ENCODE measurements around the gene ZNF521. TPM values are rescaled to one million over a fixed set of nuclear protein-coding genes. Genes with fewer than 3 reads are reported as not detected.
A peak's percentile ranks its signal among the peaks of the same experiment; 100 is the strongest.

Gene ZNF521
- total and polyA plus RNA-seq, 2 donors (not counting 3 experiments of a cell fraction or from before 2014, with no cell fraction given): 111 to 168 TPM

DNA sequence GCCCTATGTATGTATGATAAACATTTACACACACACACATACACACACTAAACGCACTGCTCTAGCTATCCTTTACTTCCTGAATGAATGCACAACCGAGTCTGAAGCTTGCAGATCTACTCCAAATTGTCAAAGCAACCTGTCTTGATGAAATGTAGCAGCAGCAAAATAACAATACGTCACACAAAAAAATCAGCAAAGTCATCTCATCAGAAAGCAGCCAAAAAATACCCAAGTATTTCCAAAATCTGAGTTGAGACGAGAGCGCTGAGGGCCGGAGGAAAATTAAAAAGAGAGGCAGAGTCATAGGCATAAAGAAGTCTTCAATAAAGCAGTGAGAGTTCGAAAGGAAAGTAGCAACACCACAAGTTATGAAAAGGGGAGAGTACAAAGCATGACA is 67.7 kb downstream of the ZNF521 start:
- no peaks in the 10 kb centered on the region for H3K27me3 ChIP-seq (ENCODE audit: control insufficient read depth in 2 of 2, insufficient read depth in 2 of 2, low read length in 2 of 2)
- BruUV-seq (replicated peaks): no TSS peak
- H3K79me2 ChIP-seq (ENCODE audit: control insufficient read depth, insufficient read depth, low read length): peaks cover 74% of the 10 kb centered on the region
- peak overlapping the region; percentile 34 for H3K4me2 ChIP-seq (ENCODE audit: insufficient read depth, low read length)
- no peak overlapping the region for H3K4me3 ChIP-seq (replicated peaks in 1 of 3; ENCODE audit: insufficient read depth in 1 of 3, low read depth in 1 of 3, low read length in 3 of 3)
- H3K4me1 ChIP-seq (ENCODE audit: control insufficient read depth, extremely low read depth, insufficient read depth, low read length): peaks cover 81% of the 10 kb centered on the region
- TF ChIP-seq POLR2A (IDR thresholded peaks at IDR 0.05; ENCODE audit: low read depth, low read length): no peak
- TF ChIP-seq MYC (IDR thresholded peaks at IDR 0.05; ENCODE audit: low read depth, low read length): no peak
- TF ChIP-seq FOS (IDR thresholded peaks at IDR 0.05; ENCODE audit: borderline replicate concordance, insufficient read depth, low read length): no peak
- POLR2A ChIA-PET: no interaction called here
- H3K36me3 ChIP-seq (ENCODE audit: control insufficient read depth in 2 of 2, extremely low read depth in 1 of 2, insufficient read depth in 2 of 2, low read length in 2 of 2): no peaks in the 10 kb centered on the region
- CTCF ChIA-PET: interaction anchor here (1.0 to 2.6 kb wide), 5 partner anchors 9 to 49 kb away, joined by 3 to 11 read pairs (median 4); no protein-coding TSS in a partner anchor
- no peaks in the 10 kb centered on the region for H4K20me1 ChIP-seq (replicated peaks; ENCODE audit: control insufficient read depth, extremely low read depth, insufficient read depth, low read length)
- H3K9me3 ChIP-seq (replicated peaks; ENCODE audit: control insufficient read depth, insufficient read depth, low read length): no peaks in the 10 kb centered on the region
- peak overlapping the region; percentile 11 for H3K27ac ChIP-seq (ENCODE audit: insufficient read depth, low read depth, low read length)
- FAIRE-seq (no peak), DNase-seq (ENCODE audit: low read depth, low spot score) (no peak)
- intact Hi-C loops (cut with micrococcal nuclease): loop anchor here (10.0 kb wide), 1 partner anchor 611 kb away; no protein-coding TSS in a partner anchor
- no peak overlapping the region for H3K9ac ChIP-seq (replicated peaks; ENCODE audit: extremely low read depth, insufficient read depth, low read length)
- dilution Hi-C loops (cut with MboI; ENCODE audit: extremely low pct_ligation_motif_present, low sequenced_read_pairs): no loop called here
- H3K9me1 ChIP-seq (replicated peaks; ENCODE audit: control insufficient read depth, extremely low read depth, insufficient read depth, low read length): no peaks in the 10 kb centered on the region
- H2AFZ ChIP-seq (ENCODE audit: low read depth, low read length): no peak overlapping the region

DNA sequence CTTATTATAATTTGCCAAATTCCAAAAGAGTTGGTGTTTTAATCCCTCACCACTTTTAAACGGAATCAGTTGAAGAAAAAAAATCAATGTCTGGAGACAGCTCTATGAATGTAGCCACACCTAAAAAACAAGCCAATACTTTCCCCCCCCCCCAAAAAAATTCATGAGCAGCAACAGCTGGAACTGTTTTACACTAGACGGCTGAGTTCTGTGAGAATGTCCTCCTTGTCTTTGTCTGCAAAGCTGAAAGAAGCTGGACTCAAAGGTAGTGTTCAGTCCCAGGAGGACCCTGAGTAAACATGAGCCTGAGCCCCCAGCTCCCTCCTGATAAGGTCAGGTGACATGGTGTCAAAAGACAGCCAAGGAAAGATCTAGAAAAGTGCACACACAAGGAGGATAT is 68.2 kb downstream of the ZNF521 start:
- H2AFZ ChIP-seq (ENCODE audit: low read depth, low read length): no peak overlapping the region
- dilution Hi-C loops (cut with MboI; ENCODE audit: extremely low pct_ligation_motif_present, low sequenced_read_pairs) (no loop called here), intact Hi-C loops (cut with micrococcal nuclease) (loop anchor here (10.0 kb wide), 1 partner anchor 611 kb away; no protein-coding TSS in a partner anchor)
- H3K27me3 ChIP-seq (ENCODE audit: control insufficient read depth in 2 of 2, insufficient read depth in 2 of 2, low read length in 2 of 2): no peaks in the 10 kb centered on the region
- no peaks in the 10 kb centered on the region for H4K20me1 ChIP-seq (replicated peaks; ENCODE audit: control insufficient read depth, extremely low read depth, insufficient read depth, low read length)
- no peak overlapping the region for H3K4me3 ChIP-seq (replicated peaks in 1 of 3; ENCODE audit: insufficient read depth in 1 of 3, low read depth in 1 of 3, low read length in 3 of 3)
- POLR2A ChIA-PET: interaction anchor here (1.6 kb wide), 1 partner anchor 44 kb away, joined by 5 read pairs; no protein-coding TSS in a partner anchor
- no peaks in the 10 kb centered on the region for H3K9me1 ChIP-seq (replicated peaks; ENCODE audit: control insufficient read depth, extremely low read depth, insufficient read depth, low read length)
- peaks cover 81% of the 10 kb centered on the region for H3K4me1 ChIP-seq (ENCODE audit: control insufficient read depth, extremely low read depth, insufficient read depth, low read length)
- TF ChIP-seq MYC (IDR thresholded peaks at IDR 0.05; ENCODE audit: low read depth, low read length) (no peak), FOS (IDR thresholded peaks at IDR 0.05; ENCODE audit: borderline replicate concordance, insufficient read depth, low read length) (no peak), POLR2AphosphoS5 (IDR thresholded peaks at IDR 0.05; ENCODE audit: insufficient read depth, low read depth, low read length) (no peak), POLR2A (IDR thresholded peaks at IDR 0.05; ENCODE audit: low read depth, low read length) (no peak)
- TF ChIP-seq, protein P1, sequence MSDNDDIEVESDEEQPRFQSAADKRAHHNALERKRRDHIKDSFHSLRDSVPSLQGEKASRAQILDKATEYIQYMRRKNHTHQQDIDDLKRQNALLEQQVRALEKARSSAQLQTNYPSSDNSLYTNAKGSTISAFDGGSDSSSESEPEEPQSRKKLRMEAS (IDR thresholded peaks at IDR 0.05; ENCODE audit: insufficient read depth, insufficient read length): no peak
- TF ChIP-seq, protein P2, sequence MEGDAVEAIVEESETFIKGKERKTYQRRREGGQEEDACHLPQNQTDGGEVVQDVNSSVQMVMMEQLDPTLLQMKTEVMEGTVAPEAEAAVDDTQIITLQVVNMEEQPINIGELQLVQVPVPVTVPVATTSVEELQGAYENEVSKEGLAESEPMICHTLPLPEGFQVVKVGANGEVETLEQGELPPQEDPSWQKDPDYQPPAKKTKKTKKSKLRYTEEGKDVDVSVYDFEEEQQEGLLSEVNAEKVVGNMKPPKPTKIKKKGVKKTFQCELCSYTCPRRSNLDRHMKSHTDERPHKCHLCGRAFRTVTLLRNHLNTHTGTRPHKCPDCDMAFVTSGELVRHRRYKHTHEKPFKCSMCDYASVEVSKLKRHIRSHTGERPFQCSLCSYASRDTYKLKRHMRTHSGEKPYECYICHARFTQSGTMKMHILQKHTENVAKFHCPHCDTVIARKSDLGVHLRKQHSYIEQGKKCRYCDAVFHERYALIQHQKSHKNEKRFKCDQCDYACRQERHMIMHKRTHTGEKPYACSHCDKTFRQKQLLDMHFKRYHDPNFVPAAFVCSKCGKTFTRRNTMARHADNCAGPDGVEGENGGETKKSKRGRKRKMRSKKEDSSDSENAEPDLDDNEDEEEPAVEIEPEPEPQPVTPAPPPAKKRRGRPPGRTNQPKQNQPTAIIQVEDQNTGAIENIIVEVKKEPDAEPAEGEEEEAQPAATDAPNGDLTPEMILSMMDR (IDR thresholded peaks at IDR 0.05; ENCODE audit: extremely low read depth in 1 of 2, insufficient read depth in 1 of 2, low read depth in 1 of 2, low read length in 2 of 2): no peak
- CTCF ChIA-PET: interaction anchor here (1.0 to 1.5 kb wide), 3 partner anchors 16 to 48 kb away, joined by 3 to 4 read pairs (median 3); no protein-coding TSS in a partner anchor
- no peaks in the 10 kb centered on the region for H3K9me3 ChIP-seq (replicated peaks; ENCODE audit: control insufficient read depth, insufficient read depth, low read length)
- no peak overlapping the region for H3K27ac ChIP-seq (ENCODE audit: insufficient read depth, low read depth, low read length)
- H3K79me2 ChIP-seq (ENCODE audit: control insufficient read depth, insufficient read depth, low read length): peaks cover 79% of the 10 kb centered on the region
- FAIRE-seq: no peak
- no peak for DNase-seq (ENCODE audit: low read depth, low spot score)
- no peaks in the 10 kb centered on the region for H3K36me3 ChIP-seq (ENCODE audit: control insufficient read depth in 2 of 2, extremely low read depth in 1 of 2, insufficient read depth in 2 of 2, low read length in 2 of 2)
- no peak overlapping the region for H3K4me2 ChIP-seq (ENCODE audit: insufficient read depth, low read length)
- no peak overlapping the region for H3K9ac ChIP-seq (replicated peaks; ENCODE audit: extremely low read depth, insufficient read depth, low read length)
- BruUV-seq (replicated peaks): no TSS peak

All from endothelial cell of umbilical vein (primary cell).